Measurements from ENCODE around the gene TRA2A.
"Not testable (repeated sequence)": the region's sequence is repeated elsewhere in the genome, so short reads cannot be mapped to it uniquely, and the experiment has no call there.

The TRA2A gene

GRCh38 chr7:23513746-23514145 lies 18.0 kb downstream of the TRA2A start:
- FAIRE-seq; DNase-seq (ENCODE audit: insufficient read length, low spot score): not testable (repeated sequence)

DNA sequence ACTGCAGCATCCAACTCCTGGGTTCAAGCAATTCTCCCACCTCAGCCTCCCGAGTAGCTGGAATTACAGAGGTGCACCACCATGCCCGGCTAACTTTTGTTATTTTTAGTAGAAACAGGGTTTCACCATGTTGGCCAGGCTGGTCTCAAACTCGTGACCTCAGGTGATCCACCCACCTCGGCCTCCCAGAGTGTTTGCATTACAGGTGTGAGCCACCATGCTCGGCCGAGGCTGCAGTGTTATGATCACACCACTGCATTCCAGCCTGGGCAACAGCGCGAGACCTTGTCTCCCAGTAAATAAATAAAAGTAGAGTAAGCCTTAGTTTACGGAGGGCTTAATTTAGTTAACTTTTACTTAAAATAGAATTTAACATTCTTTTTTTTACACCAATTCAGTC lies 37.8 kb downstream of the TRA2A start:
- DNase-seq (ENCODE audit: insufficient read length, low spot score), result no peak
- no peak for FAIRE-seq

- DNase-seq (ENCODE audit: insufficient read length, low spot score), result no peak
- no peak for FAIRE-seq
These were observed 40.3 kb downstream of the TRA2A start for GRCh38 chr7:23491502-23491901.

- DNase-seq (ENCODE audit: insufficient read length, low spot score) (no peak), FAIRE-seq (no peak)
These were observed 41.2 kb downstream of the TRA2A start for GRCh38 chr7:23490357-23491135.

DNA sequence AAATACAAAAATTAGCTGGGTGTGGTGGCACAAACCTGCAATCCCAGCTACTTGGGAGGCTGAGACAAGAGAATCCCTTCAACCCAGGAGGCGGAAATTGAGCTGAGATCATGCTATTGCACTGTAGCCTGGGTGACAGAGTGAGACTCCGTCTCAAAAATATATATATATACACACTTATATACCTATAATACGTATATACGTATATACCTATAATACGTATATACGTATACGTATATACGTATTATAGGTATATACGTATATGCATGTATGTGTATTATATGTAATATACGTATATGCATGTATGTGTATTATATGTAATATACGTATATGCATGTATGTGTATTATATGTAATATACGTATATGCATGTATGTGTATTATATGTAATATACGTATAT lies 43.1 kb downstream of the TRA2A start:
- not testable (repeated sequence) for DNase-seq (ENCODE audit: insufficient read length, low spot score); FAIRE-seq

GRCh38 chr7:23487670-23488069 lies 44.1 kb downstream of the TRA2A start:
- FAIRE-seq, result no peak
- DNase-seq (ENCODE audit: insufficient read length, low spot score), result no peak

GRCh38 chr7:23486002-23486773 lies 45.6 kb downstream of the TRA2A start:
- DNase-seq (ENCODE audit: insufficient read length, low spot score) (no peak), FAIRE-seq (no peak)

- no peak for DNase-seq (ENCODE audit: insufficient read length, low spot score)
- FAIRE-seq, result no peak
These were observed 49.1 kb downstream of the TRA2A start for GRCh38 chr7:23482686-23483085.

- DNase-seq (ENCODE audit: insufficient read length, low spot score) (no peak), FAIRE-seq (no peak)
These were observed 53.6 kb downstream of the TRA2A start for GRCh38 chr7:23477962-23478866.

DNA sequence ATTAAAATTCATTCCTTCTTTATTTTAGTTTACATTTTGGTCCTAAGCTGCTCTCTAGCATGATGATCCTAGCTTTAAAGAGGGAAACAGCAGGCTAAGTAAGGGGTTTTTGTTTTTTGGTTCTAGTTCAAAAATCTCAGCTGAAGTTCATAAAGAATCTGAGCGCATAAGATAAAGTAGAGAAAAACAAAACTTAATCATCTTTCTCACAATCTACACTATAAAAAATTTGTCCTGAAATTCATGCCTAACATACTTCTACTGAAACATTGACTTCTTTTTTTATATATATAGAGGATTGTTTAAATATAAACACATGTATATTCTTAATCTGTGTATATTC lies 54.7 kb downstream of the TRA2A start:
- no peak for DNase-seq (ENCODE audit: insufficient read length, low spot score)
- no peak for FAIRE-seq

- DNase-seq (ENCODE audit: insufficient read length, low spot score) (no peak), FAIRE-seq (no peak)
These were observed 55.3 kb downstream of the TRA2A start for GRCh38 chr7:23476286-23477156.

GRCh38 chr7:23475576-23475839 lies 56.3 kb downstream of the TRA2A start:
- FAIRE-seq (no peak), DNase-seq (ENCODE audit: insufficient read length, low spot score) (no peak)

GRCh38 chr7:23474829-23475575 lies 56.8 kb downstream of the TRA2A start:
- DNase-seq (ENCODE audit: insufficient read length, low spot score), result no peak

GRCh38 chr7:23474094-23474828 lies 57.5 kb downstream of the TRA2A start:
- DNase-seq (ENCODE audit: insufficient read length, low spot score), result peak; percentile 92
- FAIRE-seq, result peak; percentile 95

More at GRCh38 chr7:23474829-23475575, 56.8 kb downstream of the TRA2A start:
- FAIRE-seq, result no peak

DNA sequence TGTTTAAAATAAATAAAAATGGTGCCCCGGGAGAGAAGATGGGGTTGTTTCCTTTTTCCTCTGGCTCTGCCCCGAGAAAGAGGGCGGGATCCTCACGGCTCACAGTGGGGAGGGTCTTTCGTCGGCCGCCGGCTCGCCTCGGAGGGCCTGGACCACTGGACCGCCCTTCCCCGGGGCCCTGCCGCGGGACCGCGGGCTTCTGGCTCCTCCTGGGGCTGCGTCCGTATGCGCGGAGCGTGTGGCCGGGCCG lies 58.0 kb downstream of the TRA2A start:
- DNase-seq (ENCODE audit: insufficient read length, low spot score) (no peak), FAIRE-seq (no peak)

- FAIRE-seq (no peak), DNase-seq (ENCODE audit: insufficient read length, low spot score) (no peak)
These were observed 58.6 kb downstream of the TRA2A start for GRCh38 chr7:23472956-23473843.

- FAIRE-seq (no peak), DNase-seq (ENCODE audit: insufficient read length, low spot score) (no peak)
These were observed 59.2 kb downstream of the TRA2A start for GRCh38 chr7:23472556-23472955.

DNA sequence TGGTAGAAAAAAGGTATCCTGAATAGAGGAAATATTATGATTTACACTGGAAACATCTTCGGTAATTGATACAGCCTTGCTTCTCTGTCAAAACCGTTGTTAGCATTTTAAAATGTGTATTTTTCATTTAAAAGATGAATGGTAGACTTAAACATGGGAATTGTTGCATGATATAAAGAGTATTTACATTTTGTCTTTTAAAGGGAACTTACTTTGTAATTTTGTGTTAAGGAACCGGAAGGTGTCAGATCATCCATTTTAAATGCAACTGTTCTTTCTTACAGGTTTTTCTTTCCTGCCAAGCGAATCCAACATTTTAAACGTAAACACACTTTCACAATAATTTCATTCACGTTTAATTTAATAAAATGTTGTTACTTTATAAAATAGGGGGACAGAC lies 59.7 kb downstream of the TRA2A start:
- FAIRE-seq, result no peak

More for the DNA sequence above, 59.7 kb downstream of the TRA2A start:
- no peak for DNase-seq (ENCODE audit: insufficient read length, low spot score)
